Retinal pigment epithelial cell (primary cell): ENCODE data around the gene SMIM20.

Source experiments
- DNase-seq: peaks from one replicate; pipeline ENCODE4 v3.0.0-alpha.2; 2010; ENCODE audit warnings: low read depth
- H3K4me3 ChIP-seq: 2 replicates; pipeline ENCODE4 v1.5.1; 2011; ENCODE audit warnings: mild to moderate bottlenecking, low read length, control low read depth, moderate library complexity
- CTCF ChIP-seq: conservative IDR thresholded peaks from 2 replicates; pipeline ENCODE4 v1.5.1; 2011; ENCODE audit warnings: low read depth, low read length, control low read depth, inconsistent platforms

Gene SMIM20

DNA sequence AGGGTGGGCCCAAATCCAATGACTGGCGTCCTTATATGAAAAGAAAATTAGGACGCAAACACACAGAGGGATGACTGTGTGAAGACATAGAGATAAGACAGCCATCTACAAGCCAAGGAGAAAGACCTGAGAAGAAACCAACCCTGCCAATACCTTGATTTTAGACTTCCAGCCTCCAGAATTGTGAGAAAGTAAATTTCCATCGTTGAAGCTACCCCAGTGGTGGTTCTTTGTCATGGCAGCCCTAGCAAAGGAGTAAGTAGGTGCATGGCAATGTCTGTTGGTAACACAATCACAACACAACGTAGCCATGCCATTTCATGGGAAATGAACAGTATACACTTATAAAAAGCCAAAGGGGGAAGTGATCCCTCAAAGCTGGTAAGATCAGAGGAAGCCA lies 25.3 kb downstream of the SMIM20 start:
- no peak for DNase-seq
- no peak overlapping the region for H3K4me3 ChIP-seq
- TF ChIP-seq CTCF, result no peak

DNA sequence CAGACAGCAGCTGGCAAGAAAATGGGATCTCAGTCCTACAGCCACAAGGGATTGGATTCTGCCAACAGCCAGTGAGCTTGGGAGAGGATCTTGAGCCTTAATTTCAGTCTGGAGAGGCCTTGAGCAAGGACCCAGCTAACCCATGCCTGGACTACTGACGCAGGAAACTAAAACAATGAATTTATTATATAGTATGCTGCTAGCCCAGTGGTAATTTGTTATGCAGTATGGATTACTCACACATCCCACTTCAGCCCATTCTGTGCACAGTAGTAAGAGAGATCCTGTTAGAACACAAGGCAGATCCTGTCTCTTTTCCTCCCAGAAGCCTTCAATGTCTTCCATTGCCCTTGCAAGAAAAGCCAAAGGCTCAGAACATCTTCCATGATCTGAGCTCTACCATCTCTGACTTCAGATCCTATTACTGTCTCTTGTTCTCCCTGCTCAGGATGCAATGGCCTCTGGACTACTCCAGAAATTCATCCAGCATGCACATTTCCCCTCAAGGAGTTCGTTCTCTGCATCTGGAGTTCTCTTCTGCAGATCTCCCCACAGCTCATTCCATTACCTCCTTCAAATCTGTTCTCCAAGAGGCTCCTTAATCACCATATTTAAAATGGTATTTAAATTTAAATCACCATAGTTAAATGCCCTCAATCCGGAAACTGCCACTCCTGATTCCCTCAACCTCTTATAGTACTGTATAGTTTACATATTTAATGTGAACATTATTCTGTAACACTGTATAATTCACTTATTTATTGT lies 27.6 kb downstream of the SMIM20 start:
- no peak for TF ChIP-seq CTCF

DNA sequence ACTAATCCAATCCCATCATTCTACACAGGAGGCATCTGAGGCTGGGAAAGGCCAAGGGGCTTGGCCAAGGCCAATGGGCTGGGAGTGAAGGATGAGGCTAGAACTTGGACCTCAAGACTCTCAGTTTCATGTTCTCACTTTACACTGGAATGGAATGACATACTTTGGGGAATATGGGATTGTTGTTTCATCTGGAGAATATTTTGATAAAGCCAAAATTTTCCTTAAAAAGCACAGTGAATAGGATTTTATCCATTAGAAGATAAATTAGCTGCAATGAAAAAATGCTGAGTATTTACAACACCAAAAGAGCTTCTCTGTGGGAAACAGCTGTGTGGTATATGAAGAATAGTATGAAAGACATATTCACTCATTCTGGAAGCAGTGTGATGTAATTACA lies 29.3 kb downstream of the SMIM20 start:
- no peak for TF ChIP-seq CTCF
- DNase-seq, result no peak
- H3K4me3 ChIP-seq, result no peak overlapping the region

More for the DNA sequence above, 27.6 kb downstream of the SMIM20 start:
- no peak overlapping the region for H3K4me3 ChIP-seq
- no peak for DNase-seq

DNA sequence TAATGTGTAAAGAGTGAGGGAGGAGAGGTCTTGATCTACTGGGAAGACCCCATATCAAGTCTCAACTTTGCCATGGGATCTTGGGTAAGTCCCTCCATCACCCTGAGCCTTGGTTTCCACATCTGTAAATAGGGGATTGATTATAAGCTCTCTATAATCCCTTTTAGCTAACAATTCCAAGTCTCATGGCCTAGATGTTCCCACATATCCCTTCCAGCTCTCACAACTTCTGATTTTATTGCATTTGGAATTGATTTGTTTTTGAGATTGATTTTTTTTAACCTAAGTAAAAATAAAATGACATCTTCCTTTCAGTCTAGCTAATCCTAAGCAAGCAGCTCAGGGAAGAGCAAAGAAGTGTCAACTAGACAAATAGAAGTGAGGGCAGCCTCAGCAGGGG lies 29.8 kb downstream of the SMIM20 start:
- H3K4me3 ChIP-seq, result no peak overlapping the region
- no peak for TF ChIP-seq CTCF
- no peak for DNase-seq

- no peak for DNase-seq
- TF ChIP-seq CTCF, result no peak
Observed at GRCh38 chr4:25948051-25948450, 34.0 kb downstream of the SMIM20 start.

GRCh38 chr4:25949173-25949748 lies 35.2 kb downstream of the SMIM20 start:
- TF ChIP-seq CTCF, result no peak
- no peak overlapping the region for H3K4me3 ChIP-seq

More at GRCh38 chr4:25948051-25948450, 34.0 kb downstream of the SMIM20 start:
- H3K4me3 ChIP-seq, result no peak overlapping the region

DNA sequence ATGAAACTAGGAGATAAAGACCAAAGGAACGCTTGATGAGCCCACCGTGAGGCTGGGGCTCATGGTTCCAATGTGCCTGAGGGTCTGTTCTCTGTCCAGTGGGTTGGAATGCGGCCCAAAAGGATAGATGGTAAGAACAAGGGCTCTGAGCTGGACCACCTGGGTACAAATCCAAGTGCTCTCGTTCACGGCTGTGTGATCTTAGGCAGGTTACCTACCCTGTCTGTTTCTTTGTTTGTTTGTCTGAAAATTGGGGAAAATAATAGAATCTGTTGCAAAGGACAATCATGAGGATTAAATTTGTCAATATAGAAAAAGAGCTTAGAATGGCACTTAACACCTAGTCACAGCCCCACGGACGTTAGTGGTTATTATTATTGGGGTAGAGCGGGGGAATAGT lies 36.0 kb downstream of the SMIM20 start:
- no peak overlapping the region for H3K4me3 ChIP-seq
- DNase-seq, result no peak
- TF ChIP-seq CTCF, result no peak

More at GRCh38 chr4:25949173-25949748, 35.2 kb downstream of the SMIM20 start:
- DNase-seq, result no peak
